H9 (cell line): ENCODE data around the gene GARS1. TPM values are rescaled to one million over a fixed set of nuclear protein-coding genes. Genes with fewer than 3 reads are reported as not detected.

Experiments
- DNase-seq: peaks from one replicate; pipeline ENCODE4 v3.0.0-alpha.2; 2017
- H2AFZ ChIP-seq: one replicate; pipeline ENCODE4 v1.6.1; 2013; ENCODE audit warnings: mild to moderate bottlenecking, low read length, control low read depth, moderate library complexity
- H2AK5ac ChIP-seq: 2 replicates; pipeline ENCODE4 v1.6.1; 2013; ENCODE audit warnings: low read length, control low read depth, mixed read lengths; ENCODE audit not compliant: insufficient read length
- H2BK120ac ChIP-seq: one replicate; pipeline ENCODE4 v1.6.1; 2013; ENCODE audit warnings: low read depth, mild to moderate bottlenecking, low read length, control low read depth, inconsistent platforms; ENCODE audit not compliant: poor library complexity, severe bottlenecking
- H2BK12ac ChIP-seq: 2 replicates; pipeline ENCODE4 v1.6.1; 2013; ENCODE audit warnings: low read length, control low read depth, mixed read lengths, low read depth; ENCODE audit not compliant: insufficient read length
- H2BK15ac ChIP-seq: 2 replicates; pipeline ENCODE4 v1.6.1; 2013; ENCODE audit warnings: low read depth, low read length, control low read depth
- H2BK20ac ChIP-seq: one replicate; pipeline ENCODE4 v1.6.1; 2013; ENCODE audit warnings: low read depth, mild to moderate bottlenecking, low read length, control low read depth, inconsistent platforms; ENCODE audit not compliant: poor library complexity, severe bottlenecking
- H2BK5ac ChIP-seq: 2 replicates; pipeline ENCODE4 v1.6.1; 2013; ENCODE audit warnings: low read length, control low read depth, mixed read lengths; ENCODE audit not compliant: insufficient read length
- H3K14ac ChIP-seq: 2 replicates; pipeline ENCODE4 v1.6.1; 2013; ENCODE audit warnings: low read length, control low read depth; ENCODE audit not compliant: insufficient read depth
- H3K18ac ChIP-seq: 2 replicates; pipeline ENCODE4 v1.6.1; 2013; ENCODE audit warnings: low read depth, mild to moderate bottlenecking, mixed read lengths, low read length, control low read depth; ENCODE audit not compliant: insufficient read length
- H3K23ac ChIP-seq: 2 replicates; pipeline ENCODE4 v1.6.1; 2013; ENCODE audit warnings: low read length, control low read depth, mixed read lengths, low read depth; ENCODE audit not compliant: insufficient read length
- H3K23me2 ChIP-seq: 2 replicates; pipeline ENCODE4 v1.6.1; 2013; ENCODE audit warnings: low read depth, mild to moderate bottlenecking, mixed read lengths, low read length, control low read depth; ENCODE audit not compliant: insufficient read length, poor library complexity, severe bottlenecking
- H3K27ac ChIP-seq: 2 replicates; pipeline ENCODE4 v1.5.1; 2013; ENCODE audit warnings: low read length, control low read depth, mixed read lengths, low read depth; ENCODE audit not compliant: insufficient read length
- H3K27me3 ChIP-seq: 2 replicates; pipeline ENCODE4 v1.6.1; 2013; ENCODE audit warnings: low read length, control low read depth, inconsistent platforms; ENCODE audit not compliant: insufficient read depth
- H3K4ac ChIP-seq: 2 replicates; pipeline ENCODE4 v1.6.1; 2013; ENCODE audit warnings: low read depth, mild to moderate bottlenecking, control low read depth, inconsistent platforms, low read length, moderate library complexity
- H3K4me1 ChIP-seq: 2 replicates; pipeline ENCODE4 v1.6.1; 2013; ENCODE audit warnings: low read length, control low read depth, inconsistent platforms; ENCODE audit not compliant: insufficient read depth
- H3K4me2 ChIP-seq: 2 replicates; pipeline ENCODE4 v1.6.1; 2013; ENCODE audit warnings: low read length, control low read depth, mixed read lengths; ENCODE audit not compliant: insufficient read length, insufficient read depth
- H3K56ac ChIP-seq: 2 replicates; pipeline ENCODE4 v1.6.1; 2013; ENCODE audit warnings: low read depth, mild to moderate bottlenecking, mixed read lengths, low read length, control low read depth; ENCODE audit not compliant: insufficient read length
- H3K79me1 ChIP-seq: 2 replicates; pipeline ENCODE4 v1.6.1; 2013; ENCODE audit warnings: low read depth, mild to moderate bottlenecking, moderate library complexity, low read length, control low read depth, inconsistent platforms; ENCODE audit not compliant: insufficient read depth, poor library complexity, severe bottlenecking
- H3K79me2 ChIP-seq: 2 replicates; pipeline ENCODE4 v1.6.1; 2013; ENCODE audit warnings: low read length, control low read depth, inconsistent platforms; ENCODE audit not compliant: insufficient read depth
- H3K9ac ChIP-seq: 2 replicates; pipeline ENCODE4 v1.6.1; 2013; ENCODE audit warnings: low read length, control low read depth, mixed read lengths; ENCODE audit not compliant: insufficient read length; ENCODE audit errors: extremely low read depth
- H3K9me3 ChIP-seq: one replicate; pipeline ENCODE4 v1.6.1; 2013; ENCODE audit warnings: low read depth, low read length, inconsistent platforms; ENCODE audit not compliant: control insufficient read depth
- H3T11ph ChIP-seq: one replicate; pipeline ENCODE4 v1.6.1; 2013; ENCODE audit warnings: mild to moderate bottlenecking, low read length, control low read depth, inconsistent platforms
- H4K20me1 ChIP-seq: one replicate; pipeline ENCODE4 v1.6.1; 2013; ENCODE audit not compliant: control insufficient read depth, insufficient read length, insufficient read depth
- H4K5ac ChIP-seq: 2 replicates; pipeline ENCODE4 v1.6.1; 2013; ENCODE audit warnings: low read depth, mild to moderate bottlenecking, mixed read lengths, low read length, control low read depth; ENCODE audit not compliant: insufficient read length
- H4K8ac ChIP-seq: replicated peaks from 2 replicates; pipeline ENCODE4 v1.6.1; 2013; ENCODE audit warnings: low read length, control low read depth, mixed read lengths, low read depth; ENCODE audit not compliant: insufficient read length
- H4K91ac ChIP-seq: 2 replicates; pipeline ENCODE4 v1.6.1; 2013; ENCODE audit warnings: low read depth, mild to moderate bottlenecking, moderate library complexity, mixed read lengths, low read length, control low read depth; ENCODE audit not compliant: insufficient read length
- H3K27ac Mint-ChIP-seq, 3 experiments: 2 replicates in 2 of 3; 3 replicates in 1 of 3; pipeline ENCODE4 v1.8.0; 2020 to 2021; ENCODE audit warnings: mixed read lengths in 3 of 3, mild to moderate bottlenecking in 1 of 3, moderate library complexity in 1 of 3
- H3K27me3 Mint-ChIP-seq: 2 replicates; pipeline ENCODE4 v1.8.0; 2021; ENCODE audit warnings: low read depth, mild to moderate bottlenecking, moderate library complexity, mixed read lengths
- H3K36me3 Mint-ChIP-seq, 3 experiments: 2 replicates in 2 of 3; 3 replicates in 1 of 3; pipeline ENCODE4 v1.8.0; 2020 to 2021; ENCODE audit warnings: low read depth in 3 of 3, mixed read lengths in 3 of 3; ENCODE audit not compliant: insufficient read depth in 1 of 3
- H3K4me1 Mint-ChIP-seq, 2 experiments: 2 replicates each; pipeline ENCODE4 v1.8.0; 2020; ENCODE audit warnings: mixed read lengths in 2 of 2
- H3K4me3 Mint-ChIP-seq, 2 experiments: 2 replicates in 1 of 2; 3 replicates in 1 of 2; pipeline ENCODE4 v1.8.0; 2020 to 2021; ENCODE audit warnings: mild to moderate bottlenecking in 2 of 2, mixed read lengths in 2 of 2, moderate library complexity in 1 of 2
- H3K9me3 Mint-ChIP-seq, 2 experiments: 2 replicates in 1 of 2; 3 replicates in 1 of 2; pipeline ENCODE4 v1.8.0; 2020; ENCODE audit warnings: mild to moderate bottlenecking in 2 of 2, mixed read lengths in 2 of 2, moderate library complexity in 1 of 2
- CTCF ChIP-seq: fragments of 200-600 bp; sonication (generic); conservative IDR thresholded peaks from 3 replicates; pipeline ENCODE4 v1.8.0; 2021; ENCODE audit warnings: antibody characterized with exemption, mild to moderate bottlenecking
- WGBS: extraction: QIAGEN DNeasy Blood & Tissue Kit; methylation state at CpG from one replicate; pipeline ENCODE4 v1.1.7; 2013; ENCODE audit warnings: missing lambda C conversion rate, low lambda C conversion rate, mixed read lengths; ENCODE audit not compliant: insufficient read length; ENCODE audit errors: extremely low coverage; 5-methylcytosine and 5-hydroxymethylcytosine counted together
- total RNA-seq: library from RNA; stranded (reverse); gene quantifications from 2 replicates; pipeline ENCODE4 v1.2.1, GENCODE V29; 2021

The GARS1 gene
- total RNA-seq, 1 experiment from 2014 or later = 234 TPM

DNA sequence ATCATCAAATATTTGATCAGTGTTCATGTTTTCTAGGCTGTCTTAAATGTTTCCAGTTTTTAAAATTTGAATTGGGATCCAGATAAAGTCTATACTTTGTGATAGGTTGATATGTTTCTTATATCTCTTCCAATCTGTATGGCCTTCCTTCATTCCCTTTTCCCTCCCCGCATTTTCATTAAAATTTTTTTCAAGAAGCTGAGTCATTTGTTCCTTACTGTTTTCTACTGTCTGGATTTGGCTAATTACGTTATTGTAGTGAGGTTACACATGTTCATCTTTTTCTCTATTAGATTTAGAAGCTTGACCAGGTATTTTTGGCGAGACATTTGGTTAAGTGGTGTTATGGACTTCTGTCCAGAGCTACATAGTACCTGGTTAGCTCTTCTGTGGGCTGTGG lies 11.2 kb downstream of the GARS1 start:
- Mint-ChIP-seq H3K4me3 (no peak overlapping the region), H3K36me3 (peaks cover 53 to 86% (median 86%) of the 10 kb centered on the region in 3 experiments), H3K27me3 (no peaks in the 10 kb centered on the region), H3K27ac (no peak overlapping the region), H3K4me1 (no peaks in the 10 kb centered on the region), H3K9me3 (no peaks in the 10 kb centered on the region)
- no peak overlapping the region for H3K23ac ChIP-seq
- no peak overlapping the region for H3K4me2 ChIP-seq
- H3K27ac ChIP-seq = no peak overlapping the region
- H3K4me1 ChIP-seq = no peaks in the 10 kb centered on the region
- no peak overlapping the region for H2BK5ac ChIP-seq
- WGBS = no CpG with 5 or more reads among the region's 3 CpGs
- H4K91ac ChIP-seq = no peak overlapping the region
- H3K4ac ChIP-seq = no peak overlapping the region
- H3K9ac ChIP-seq = no peak overlapping the region
- no peaks in the 10 kb centered on the region for H3K23me2 ChIP-seq
- H3K79me2 ChIP-seq = no peaks in the 10 kb centered on the region
- no peak for DNase-seq
- H4K5ac ChIP-seq = no peak overlapping the region
- no peak overlapping the region for H4K8ac ChIP-seq
- no peak for TF ChIP-seq CTCF
- H3K18ac ChIP-seq = no peak overlapping the region
- no peak overlapping the region for H2BK20ac ChIP-seq
- no peaks in the 10 kb centered on the region for H3K9me3 ChIP-seq
- no peak overlapping the region for H2BK12ac ChIP-seq
- H4K20me1 ChIP-seq = no peaks in the 10 kb centered on the region
- H2AFZ ChIP-seq = no peak overlapping the region
- H2AK5ac ChIP-seq = no peak overlapping the region
- H3K56ac ChIP-seq = no peak overlapping the region
- no peak overlapping the region for H3T11ph ChIP-seq
- no peak overlapping the region for H3K14ac ChIP-seq
- H2BK15ac ChIP-seq = no peak overlapping the region
- no peaks in the 10 kb centered on the region for H3K27me3 ChIP-seq
- H2BK120ac ChIP-seq = no peak overlapping the region
- H3K79me1 ChIP-seq = no peaks in the 10 kb centered on the region
